GM04504 (cell line): Measurements from ENCODE around the gene UST.

ENCODE experiments used
- DNase-seq: peaks from one replicate; pipeline ENCODE4 v3.0.0-alpha.2; 2012; ENCODE audit warnings: low read depth

Gene UST

DNA sequence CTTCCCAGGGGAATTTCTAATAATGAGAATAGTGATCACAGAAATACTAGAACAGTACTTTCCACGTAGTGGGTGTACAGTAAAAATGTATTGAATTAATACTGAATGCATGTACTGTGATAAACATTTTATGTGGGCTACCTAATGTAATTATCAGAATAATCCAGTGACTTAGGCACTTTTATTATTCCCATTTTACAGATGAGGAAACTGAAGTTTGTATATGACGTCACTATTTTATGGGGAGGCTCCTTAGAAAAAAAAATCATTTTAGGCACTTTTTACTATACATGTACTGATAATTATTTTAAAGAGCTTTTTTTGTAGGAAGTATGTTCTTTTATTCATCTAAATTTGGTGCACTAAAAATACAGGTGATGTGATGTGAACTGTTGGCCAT lies 295.1 kb downstream of the UST start:
- DNase-seq = no peak

DNA sequence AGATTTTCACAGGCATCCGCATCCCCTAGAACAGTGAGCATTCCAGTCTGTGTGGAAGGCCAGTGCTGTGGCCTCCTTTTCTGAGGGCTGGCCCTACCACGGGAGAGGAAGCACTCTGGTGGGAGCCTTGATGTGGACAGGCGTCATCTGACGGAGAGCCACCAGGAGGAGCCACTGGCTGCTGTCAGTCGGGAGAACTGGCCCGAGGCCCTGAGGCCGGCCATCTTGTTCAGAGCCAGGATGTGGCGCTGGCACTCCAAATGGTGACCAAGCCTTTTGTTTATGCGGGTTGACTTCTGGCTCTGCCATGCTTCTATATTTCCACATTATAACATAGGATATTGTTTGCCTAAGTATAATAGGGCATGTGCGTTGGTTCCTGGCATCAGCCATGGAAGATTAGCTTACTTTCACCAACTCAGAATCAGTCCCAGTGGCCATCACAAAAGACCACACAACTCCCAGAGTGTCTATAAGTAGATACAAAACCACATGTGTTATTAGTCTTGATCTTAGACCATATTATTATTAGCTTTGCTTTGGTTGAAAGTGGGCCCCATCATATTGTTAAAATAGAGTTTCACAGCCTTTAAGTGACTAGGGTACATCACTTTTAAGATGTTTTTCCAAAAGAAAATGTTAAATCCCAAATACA lies 296.8 kb downstream of the UST start:
- no peak for DNase-seq

DNA sequence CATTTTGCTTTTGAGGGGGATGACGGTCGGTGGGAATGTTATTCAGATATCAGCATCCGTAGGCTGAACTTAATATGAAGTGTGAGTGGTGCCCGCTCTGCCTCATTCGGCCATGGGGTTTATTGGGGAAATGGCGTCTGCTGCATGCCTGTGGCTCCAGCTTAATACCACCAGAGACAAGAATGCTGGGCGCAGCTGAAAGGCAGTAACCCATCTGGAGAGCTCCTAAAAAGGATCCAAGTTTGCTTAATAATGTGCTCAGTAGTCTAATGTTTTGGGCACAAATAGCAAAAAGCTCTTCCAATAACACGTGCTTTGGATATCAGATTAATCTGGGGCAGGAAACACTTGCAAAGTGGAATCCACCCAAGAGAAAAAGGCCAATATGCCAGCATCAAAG lies 297.7 kb downstream of the UST start:
- DNase-seq = no peak

DNA sequence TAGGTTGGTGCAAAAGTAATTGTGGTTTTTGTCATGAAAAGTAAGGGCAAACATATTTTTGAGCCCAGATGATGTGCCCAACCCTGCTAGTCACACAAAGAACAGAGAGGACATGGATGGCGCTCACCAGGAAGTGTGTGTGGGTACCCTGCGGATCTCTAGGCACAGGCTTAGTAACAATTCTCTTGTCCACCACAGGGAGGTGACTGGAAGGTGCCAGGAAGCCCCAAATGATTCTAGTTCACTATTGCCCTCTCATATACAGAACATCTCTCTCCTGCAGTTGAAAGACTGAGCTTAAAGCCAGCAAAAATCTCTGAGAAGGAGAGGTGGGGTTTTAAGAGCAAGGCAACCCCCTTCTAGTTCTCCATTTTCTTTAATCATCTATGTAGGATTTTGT lies 298.6 kb downstream of the UST start:
- no peak for DNase-seq

DNA sequence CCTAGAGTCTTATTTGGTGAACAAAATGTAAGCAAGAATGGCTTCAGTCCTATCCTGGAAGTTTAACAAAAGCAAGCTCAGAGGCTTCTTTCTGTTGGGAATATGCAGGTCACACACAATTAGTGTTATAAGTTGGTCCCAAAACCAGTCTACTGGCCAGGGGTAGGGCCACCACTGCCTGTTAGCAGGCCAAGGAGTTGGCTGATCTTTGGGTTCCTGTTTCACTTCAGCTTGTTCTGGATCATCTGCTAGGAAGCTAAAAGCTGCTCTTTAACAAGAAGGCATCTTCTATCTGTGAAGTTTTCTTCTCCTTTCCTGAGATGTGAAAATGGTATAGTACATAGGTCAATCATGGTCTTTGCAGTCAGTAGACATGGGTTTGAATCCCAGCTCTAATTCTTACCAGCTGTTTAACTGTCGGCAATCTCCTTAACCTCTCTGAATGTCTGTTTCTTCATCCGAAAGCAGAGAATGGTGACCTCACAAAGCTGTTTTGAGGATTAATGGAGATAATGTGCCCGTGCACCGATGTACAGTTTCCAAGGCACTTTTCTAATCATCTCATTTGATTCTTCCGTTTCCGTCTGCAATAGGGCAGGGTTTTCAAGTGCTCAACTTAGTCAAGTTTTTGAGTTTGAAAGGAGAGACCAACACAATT lies 299.5 kb downstream of the UST start:
- no peak for DNase-seq

DNA sequence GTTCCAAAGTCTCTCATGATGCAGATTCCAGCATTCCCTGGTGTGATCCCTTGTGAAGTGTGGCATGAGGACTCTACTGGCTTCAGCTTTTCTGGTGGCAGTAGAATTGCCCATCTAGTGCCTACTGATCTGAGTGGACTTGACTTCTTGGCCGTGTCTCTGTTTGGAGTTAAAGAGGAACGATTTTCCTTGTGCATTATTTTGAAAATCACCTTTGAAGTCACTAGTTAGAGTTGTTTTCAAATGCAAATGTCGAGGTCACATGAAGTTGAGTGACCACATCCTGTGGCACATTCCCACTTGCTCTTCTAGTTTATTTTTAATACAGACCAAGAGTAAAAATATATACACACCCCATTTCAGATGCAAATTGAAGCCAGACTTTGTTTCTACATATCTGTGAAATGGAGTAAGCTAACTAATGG lies 300.0 kb downstream of the UST start:
- DNase-seq = no peak

DNA sequence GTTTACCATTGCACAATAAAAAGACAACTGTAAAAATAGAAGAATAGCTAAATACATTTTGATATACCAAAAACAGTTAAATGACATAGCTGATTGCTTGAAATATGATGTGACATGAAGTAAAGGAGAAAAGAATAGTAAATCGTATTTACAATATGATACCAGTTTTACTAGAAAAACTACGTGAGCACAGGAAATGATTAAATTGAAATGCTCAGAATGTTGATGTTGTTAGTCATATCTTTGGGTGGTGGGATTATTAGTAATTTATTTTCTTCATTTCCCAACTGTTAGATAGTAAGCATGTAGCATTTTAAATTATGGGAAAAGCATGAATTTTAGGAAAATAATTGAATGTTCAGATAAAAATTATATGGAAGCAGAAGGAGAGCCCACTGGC lies 302.4 kb downstream of the UST start:
- DNase-seq = no peak

DNA sequence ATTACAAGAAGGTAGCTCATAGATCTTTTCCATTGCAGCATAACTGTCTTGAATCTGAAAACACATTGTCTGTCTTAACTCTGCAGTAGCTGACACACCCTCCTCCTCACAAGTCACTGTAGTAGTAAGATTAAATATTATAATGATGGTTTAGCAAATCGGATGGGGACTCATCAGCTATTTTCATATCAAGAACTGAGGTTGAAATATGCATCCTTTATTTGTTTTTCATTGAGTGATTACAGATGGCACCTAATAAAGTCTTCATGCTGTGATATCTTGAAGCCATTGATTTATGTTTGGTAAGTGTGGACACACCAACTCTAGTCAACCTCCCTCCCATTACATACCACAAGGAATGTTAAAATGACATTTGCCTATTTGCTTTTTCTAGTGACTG lies 303.3 kb downstream of the UST start:
- no peak for DNase-seq

DNA sequence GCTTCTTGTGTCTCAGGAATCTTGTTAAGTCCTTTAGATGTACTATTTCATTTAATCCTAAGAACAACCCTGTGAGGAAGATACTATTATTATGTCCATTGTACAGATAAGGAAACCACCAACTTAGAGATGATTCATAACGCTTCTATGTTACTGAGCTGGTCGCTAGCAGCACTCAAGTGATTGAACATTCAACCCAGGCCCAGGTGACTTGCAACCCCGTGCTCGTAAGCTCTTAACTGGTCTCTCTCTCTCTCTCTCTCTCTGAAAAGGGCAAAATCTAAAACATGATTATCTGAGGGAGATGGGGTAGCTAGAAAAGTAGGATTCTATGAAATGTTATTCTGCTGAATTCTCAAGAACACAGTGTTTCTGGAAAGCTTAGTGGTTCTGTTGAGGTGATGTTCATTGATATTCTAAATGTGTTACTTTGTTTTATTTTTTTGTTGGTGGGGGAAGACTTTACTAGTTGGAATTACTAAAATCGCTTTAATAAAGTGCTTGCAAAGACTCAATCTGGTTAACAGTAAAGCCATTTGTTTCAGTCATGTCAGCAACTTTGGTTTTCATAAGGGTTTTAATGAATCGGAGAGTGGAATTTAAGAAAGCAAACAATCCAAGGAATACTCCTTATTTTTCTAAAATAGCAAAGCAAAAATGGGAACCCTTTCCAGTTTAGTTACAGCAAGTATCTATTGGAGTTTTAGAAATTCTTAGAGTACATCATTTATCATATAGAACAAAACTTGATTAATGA lies 305.7 kb downstream of the UST start:
- no peak for DNase-seq

DNA sequence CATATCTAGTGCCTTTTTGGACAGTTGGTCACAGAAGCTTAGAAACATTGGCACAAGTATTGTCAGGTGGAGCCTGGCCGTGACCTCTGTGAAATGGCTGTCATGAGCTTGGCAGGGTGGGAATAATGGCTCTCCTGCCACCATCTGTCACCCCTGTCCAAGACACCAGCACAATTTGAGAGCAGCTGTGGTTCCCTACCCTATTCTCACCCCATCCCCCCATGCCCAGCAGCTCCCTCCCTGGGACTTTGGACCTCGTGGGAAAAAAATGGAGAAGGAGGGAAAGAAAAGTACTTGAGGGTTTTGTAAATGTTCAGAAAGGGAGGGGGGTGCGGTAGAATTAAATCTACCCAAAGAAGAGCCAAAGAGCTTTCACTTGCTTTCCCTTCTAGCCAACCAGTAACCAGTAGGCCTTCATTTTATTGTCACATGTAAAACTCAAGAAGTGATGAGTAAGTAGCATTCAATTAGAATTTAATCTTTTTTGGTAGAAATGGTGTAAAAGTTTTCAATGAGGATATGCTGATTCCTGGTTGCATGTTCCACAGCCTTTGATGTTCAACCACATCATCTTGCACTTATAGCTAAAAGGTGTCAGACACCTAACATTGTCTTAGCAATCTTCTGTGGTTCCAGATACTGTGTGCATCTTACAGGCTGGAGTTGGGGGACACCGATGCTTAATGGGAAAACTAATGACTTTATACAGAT lies 307.2 kb downstream of the UST start:
- DNase-seq = no peak

DNA sequence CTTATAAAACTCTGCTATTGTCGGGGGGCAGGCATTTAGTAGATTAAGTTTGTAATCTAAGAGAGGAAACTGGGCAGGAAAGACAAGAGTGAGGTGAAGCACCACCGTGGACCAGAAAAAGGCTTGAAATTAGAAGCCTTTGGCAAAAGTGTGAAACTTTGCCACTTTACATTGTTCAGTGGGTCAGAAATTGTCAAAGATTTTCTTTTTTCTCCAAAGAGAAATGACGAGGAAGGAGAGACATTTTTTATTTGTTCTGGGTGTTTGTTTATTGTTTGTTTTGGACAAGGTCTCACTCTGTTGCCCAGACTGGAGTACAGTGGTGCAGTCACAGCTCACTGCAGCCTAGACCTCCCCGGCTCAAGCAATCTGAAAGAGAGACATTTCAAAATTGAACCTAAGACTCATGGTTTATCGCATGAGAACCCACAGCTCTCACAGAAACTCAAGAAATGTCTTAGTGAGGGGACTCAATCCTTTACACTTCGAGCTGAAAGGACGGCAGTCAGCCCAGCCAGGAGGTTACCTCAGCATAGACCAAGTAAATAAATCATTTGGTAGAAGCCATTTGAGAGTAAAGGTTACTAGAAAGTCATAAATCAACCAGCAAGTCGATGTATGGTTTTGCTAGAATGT lies 307.8 kb downstream of the UST start:
- no peak for DNase-seq

DNA sequence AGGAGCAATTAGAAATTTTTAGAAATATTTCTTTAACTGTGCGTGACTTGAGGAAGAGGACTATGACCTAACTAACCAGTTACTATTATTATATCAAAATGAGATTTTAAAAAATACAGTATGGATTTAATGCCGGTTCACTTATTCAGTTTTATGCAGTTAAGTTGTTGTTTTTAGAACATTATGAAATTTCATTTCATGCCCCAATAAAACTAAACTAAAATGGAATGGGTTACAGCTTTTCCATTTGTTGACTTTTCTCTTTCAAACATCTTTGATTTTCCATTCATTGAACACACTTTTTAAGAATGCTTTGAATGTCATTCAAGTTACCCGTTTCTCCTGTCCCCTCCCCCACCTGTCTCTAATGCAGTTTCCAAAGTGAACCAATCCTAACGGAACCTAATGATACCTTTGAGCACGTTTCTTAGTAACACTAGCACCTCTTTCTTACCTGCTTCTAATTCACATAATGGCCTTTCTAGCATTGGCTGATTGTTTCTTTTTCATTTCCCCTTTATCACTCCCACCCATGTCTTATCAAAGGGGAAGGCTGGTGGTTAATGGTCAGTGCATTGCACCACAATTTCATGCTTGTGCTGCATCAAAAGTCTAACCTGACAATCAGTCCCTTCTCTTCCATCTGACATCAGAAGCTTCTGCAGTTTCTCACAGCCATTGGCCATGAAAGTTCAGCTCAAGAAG lies 308.5 kb downstream of the UST start:
- DNase-seq = no peak

DNA sequence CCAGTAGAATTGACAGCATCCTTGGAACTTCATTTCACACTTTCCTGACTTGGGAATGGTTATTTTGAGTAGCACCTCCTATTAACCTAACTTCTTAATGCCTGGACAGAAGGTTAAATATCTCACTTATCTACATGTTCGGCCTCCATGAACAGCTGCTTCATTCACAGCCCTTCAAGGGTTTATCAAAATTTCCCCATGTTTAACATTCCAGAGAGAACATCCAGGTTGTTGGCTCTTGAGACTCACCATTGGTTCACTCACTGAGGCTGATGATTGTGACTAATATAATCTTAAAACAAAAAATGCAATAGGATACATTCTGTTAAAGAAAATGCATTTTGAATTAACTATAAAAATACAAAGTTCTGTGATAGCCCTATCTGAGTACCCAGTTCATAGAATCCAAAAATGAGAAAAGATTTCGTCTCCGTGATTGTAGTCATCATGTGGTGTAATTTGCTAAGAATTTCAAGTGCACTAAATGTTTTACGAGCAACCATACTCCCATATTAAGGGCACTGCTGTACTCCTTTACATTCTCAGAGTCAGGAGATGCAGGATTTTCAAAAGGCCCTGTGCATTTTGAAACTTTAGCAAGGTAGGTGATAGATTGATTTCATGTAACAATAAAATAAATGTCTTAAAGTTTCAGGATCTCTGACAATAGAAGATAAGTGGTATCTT lies 310.1 kb downstream of the UST start:
- no peak for DNase-seq

DNA sequence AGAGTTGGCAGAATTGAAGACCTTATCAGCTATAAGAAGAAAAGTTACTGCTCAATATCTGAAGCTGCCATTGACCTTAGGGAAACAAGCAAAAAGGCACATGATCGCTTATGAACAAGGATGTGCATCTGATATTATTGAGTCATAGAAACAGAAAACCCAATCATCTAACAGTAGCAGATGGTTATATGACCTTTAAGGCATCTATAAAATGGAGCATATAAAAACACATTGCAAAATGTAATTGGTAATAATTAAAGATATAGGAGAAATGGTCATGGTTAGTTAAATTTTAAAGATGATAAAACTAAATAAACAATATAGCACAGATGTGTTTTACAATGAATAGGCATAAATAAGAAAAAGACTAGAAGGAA lies 310.6 kb downstream of the UST start:
- no peak for DNase-seq

DNA sequence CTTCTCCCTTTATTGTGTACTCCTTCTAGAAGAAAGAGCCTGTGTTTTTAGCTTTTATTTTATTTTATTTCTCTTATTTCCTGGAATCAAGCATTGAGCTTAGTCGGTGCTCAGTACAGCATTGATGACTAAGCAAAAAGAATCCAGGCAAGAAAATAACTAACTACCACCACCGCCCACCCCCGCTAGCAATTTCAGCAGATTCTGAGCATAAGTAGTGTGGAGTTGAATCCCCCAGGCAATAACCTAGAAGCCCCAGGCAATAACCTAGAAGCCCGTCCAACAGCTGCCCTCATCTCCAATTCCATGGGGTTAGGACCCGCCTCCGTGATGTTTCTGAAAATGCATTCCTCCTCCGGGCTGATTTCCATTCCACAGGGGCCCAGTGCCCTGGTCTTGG lies 312.7 kb downstream of the UST start:
- no peak for DNase-seq

DNA sequence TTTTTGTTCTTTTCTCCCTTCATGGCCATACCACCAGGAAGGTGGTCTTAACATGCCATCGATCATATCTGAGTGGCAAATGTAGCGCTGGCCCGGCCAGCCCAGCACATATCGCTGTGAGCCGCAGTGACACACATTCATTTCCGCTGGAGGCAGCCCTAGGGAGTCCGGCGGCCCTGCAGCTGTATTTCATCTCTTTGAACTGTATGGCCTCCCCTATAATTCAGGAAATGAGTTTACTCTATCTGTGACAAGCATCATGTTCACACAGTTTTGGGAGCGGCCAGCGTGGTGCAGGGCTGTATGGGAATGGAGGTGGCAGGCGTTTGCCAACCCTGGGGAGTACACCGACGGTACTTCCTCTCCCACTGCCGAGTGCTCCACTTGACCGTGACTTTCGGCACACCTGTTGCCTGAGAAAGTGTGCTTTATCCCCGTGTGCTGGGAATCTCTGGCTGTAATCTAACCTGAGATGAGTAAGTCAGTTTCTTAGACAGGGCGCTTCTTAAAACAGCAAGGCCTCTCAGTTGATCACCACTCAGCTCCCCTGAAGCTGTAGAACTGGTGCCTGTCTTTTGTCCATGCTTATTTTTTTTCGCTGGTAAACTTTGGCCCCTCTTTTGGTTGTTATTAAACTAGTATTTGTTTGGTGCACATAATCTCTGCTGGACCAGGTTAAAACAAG lies 313.6 kb downstream of the UST start:
- DNase-seq = no peak

DNA sequence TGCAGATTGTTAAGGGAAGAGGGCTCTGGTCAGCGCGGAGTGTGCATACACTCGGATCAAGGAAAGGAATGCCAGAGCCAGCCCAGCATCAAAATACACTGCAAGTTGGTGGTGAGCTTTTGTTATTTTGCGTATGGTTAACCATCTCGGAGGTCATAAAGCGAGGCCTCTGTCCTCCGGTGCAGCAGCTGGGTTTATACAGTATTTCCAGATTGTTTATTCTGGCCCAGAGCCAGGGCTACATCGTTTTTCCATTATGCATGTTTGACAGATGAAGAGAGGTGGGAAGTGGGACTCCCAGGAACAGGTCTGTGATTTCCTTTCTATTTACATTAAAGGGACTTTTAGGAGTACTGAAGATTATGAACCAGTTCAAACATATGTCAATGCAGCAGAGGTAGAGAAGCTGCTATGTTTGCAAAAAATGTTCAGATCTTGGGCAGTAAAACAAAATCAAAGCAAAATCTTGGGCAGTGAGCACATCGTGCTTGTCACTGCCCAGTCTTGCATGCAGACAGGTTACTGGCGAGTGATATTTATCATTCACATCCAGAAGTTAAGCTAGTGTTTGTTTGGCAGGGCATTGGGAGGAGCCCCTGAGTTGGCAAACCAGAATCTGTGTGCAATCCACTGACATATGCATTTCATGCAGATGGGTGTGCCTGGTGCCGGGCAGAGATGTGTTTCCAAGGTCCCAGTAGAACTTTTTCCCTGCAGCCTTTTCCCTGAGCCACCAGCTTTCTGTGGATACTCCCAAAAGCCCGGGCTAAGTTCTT lies 314.3 kb downstream of the UST start:
- no peak for DNase-seq

DNA sequence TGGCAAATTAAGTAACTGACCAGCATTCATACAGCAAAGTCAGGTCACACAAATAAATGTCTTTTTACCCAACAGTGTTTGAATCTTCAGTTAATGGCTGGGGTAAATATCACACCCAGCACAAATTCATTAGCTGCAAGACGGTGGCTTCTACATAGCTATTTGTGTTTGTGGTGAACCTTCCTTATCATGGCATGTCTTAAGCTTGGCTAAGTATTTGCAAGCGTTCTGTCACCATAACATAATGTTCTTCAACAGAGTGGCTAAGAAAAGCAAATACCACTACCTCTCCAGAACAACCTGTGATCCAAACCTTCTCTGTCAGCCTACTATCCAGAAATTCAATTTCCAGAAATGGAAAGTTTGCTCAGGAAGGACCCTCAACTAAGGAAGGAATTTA lies 315.1 kb downstream of the UST start:
- no peak for DNase-seq

DNA sequence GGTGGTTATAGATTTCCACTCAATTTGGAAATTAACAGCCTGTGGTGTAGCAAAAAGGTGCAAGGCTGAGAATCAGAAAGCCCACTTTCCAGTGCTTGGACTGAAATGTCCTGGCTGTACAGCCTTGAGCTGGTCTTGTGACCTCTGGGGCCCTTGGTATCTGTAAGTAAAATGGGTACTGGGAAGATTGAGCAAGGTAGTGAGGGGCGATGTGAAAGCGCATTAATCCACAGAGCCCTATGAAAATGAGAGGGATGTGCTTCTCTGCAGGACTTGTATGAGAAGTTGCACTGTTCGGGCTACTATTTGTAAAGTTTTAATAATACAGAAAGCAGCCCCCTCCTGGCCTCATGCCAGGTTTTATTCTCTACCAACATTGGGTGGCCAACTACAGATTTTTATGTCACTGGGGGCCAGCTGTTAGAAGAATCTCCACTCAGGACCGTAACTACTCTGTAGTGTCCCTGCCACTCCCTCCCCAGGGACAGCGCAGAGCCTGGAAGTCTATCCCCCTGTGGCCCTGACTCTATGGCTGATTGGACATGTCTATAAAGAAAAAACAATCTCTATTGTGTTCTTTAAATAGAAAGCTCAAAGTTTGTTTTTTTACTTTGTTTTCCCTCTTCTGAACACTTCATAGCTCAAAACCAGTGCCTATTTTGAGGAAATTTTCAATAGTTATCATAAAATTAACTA lies 316.0 kb downstream of the UST start:
- DNase-seq = no peak
